Choroid plexus epithelial cell (primary cell): ENCODE results near the gene PNLDC1.

Experiments
- DNase-seq: peaks from one replicate; pipeline ENCODE4 v3.0.0-alpha.2; 2010; ENCODE audit warnings: low read depth
- H3K4me3 ChIP-seq: 2 replicates; pipeline ENCODE4 v1.5.1; 2011; ENCODE audit warnings: low read depth, mild to moderate bottlenecking, control low read depth, low read length, moderate library complexity
- CTCF ChIP-seq: conservative IDR thresholded peaks from 2 replicates; pipeline ENCODE4 v1.5.1; 2011; ENCODE audit warnings: low read depth, mild to moderate bottlenecking, control low read depth, inconsistent platforms, low read length, moderate library complexity

PNLDC1 gene

GRCh38 chr6:159800141-159800865 is at the start of gene PNLDC1:
TSS of gene PNLDC1 (plus strand) at chr6:159800276. CDS start at chr6:159800308, 32 bp downstream.
- H3K4me3 ChIP-seq = no peak within 1 kb of the TSS
- DNase-seq = no peak
- TF ChIP-seq CTCF = no peak

- DNase-seq = no peak
- H3K4me3 ChIP-seq = no peak overlapping the region
- no peak for TF ChIP-seq CTCF
Observed at GRCh38 chr6:159751448-159751847, 48.6 kb upstream of the PNLDC1 start.

GRCh38 chr6:159753081-159753872 is 46.8 kb upstream of the PNLDC1 start:
- no peak for DNase-seq
- no peak overlapping the region for H3K4me3 ChIP-seq
- no peak for TF ChIP-seq CTCF

GRCh38 chr6:159754401-159754800 is 45.7 kb upstream of the PNLDC1 start:
- TF ChIP-seq CTCF = no peak
- no peak for DNase-seq

GRCh38 chr6:159754959-159755914 is 44.8 kb upstream of the PNLDC1 start:
- no peak for DNase-seq
- no peak for TF ChIP-seq CTCF
- H3K4me3 ChIP-seq = no peak overlapping the region

More at GRCh38 chr6:159754401-159754800, 45.7 kb upstream of the PNLDC1 start:
- H3K4me3 ChIP-seq = no peak overlapping the region

GRCh38 chr6:159756508-159756907 is 43.6 kb upstream of the PNLDC1 start:
- DNase-seq = no peak
- no peak for TF ChIP-seq CTCF
- no peak overlapping the region for H3K4me3 ChIP-seq
